GM19438 (cell line): ENCODE measurements around the gene MTURN.

Source experiments
- ATAC-seq: cut with Tn5 transposase; IDR thresholded peaks from one replicate; pipeline ENCODE4 v1.9.1; 2021; ENCODE audit warnings: low read depth; ENCODE audit not compliant: unreplicated experiment

Gene MTURN

GRCh38 chr7:30135301-30136116 is 723 bp downstream of the MTURN start:
- ATAC-seq: peak; percentile 27

- ATAC-seq: no peak
Observed at GRCh38 chr7:30136117-30136731, 1.4 kb downstream of the MTURN start.

- no peak for ATAC-seq
Observed at GRCh38 chr7:30136743-30137485, 2.1 kb downstream of the MTURN start.

GRCh38 chr7:30139836-30140384 is 5.1 kb downstream of the MTURN start:
- ATAC-seq: no peak

GRCh38 chr7:30140456-30140855 is 5.7 kb downstream of the MTURN start:
- no peak for ATAC-seq

GRCh38 chr7:30142710-30143109 is 7.9 kb downstream of the MTURN start:
- no peak for ATAC-seq

- ATAC-seq: no peak
Observed at GRCh38 chr7:30143748-30144251, 9.0 kb downstream of the MTURN start.

GRCh38 chr7:30144657-30145306 is 10.0 kb downstream of the MTURN start:
- no peak for ATAC-seq

GRCh38 chr7:30145426-30145970 is 10.7 kb downstream of the MTURN start:
- no peak for ATAC-seq

- ATAC-seq: no peak
Observed at GRCh38 chr7:30146127-30146612, 11.4 kb downstream of the MTURN start.

GRCh38 chr7:30147223-30147622 is 12.4 kb downstream of the MTURN start:
- no peak for ATAC-seq

GRCh38 chr7:30147785-30148184 is 13.0 kb downstream of the MTURN start:
- no peak for ATAC-seq

GRCh38 chr7:30148426-30148825 is 13.6 kb downstream of the MTURN start:
- no peak for ATAC-seq

- ATAC-seq: no peak
Observed at GRCh38 chr7:30148951-30149459, 14.2 kb downstream of the MTURN start.

- no peak for ATAC-seq
Observed at GRCh38 chr7:30149640-30150272, 15.0 kb downstream of the MTURN start.

GRCh38 chr7:30150711-30151110 is 15.9 kb downstream of the MTURN start:
- no peak for ATAC-seq

GRCh38 chr7:30154111-30154587 is 19.4 kb downstream of the MTURN start:
- no peak for ATAC-seq

- no peak for ATAC-seq
Observed at GRCh38 chr7:30155481-30155880, 20.7 kb downstream of the MTURN start.

GRCh38 chr7:30157204-30157603 is 22.4 kb downstream of the MTURN start:
- no peak for ATAC-seq
